ENCODE results near the gene SLC2A10.
"Not testable (repeated sequence)": the region's sequence is repeated elsewhere in the genome, so short reads cannot be mapped to it uniquely, and the experiment has no call there.

The SLC2A10 gene

DNA sequence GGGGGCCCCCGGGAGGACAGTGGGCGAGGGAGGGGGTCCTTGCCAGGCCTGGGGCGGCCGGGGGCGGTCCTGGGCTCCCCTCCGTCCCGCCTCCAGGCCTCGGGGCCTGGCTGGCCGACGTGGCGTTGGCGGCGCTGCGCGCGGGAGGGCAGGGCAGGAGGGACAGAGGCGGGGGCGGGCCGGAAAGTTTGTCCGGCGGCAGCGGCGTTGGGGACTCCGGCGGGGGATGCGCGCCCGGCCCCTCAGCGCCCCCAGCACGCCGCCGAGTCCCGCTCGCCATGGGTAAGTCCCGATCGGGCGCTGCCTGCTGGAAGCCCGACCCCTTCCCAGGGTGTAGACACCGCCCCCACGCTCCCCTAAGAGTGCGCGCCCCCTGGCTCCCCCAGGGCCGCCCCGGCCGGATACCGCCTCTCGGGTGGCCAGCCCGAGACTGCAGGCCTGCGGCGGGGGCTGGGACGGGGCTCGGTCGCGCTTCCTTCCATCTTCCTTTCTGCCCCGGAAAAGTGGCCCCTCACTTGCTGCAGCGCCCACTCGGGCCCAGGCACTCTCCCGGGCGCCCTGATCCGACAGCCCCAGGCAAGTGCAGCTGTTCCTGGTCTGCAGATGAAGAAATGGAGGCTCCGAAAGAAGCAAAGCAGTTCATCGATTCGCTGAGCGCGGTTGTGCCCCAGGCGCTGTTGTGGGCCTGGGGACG is at the start of gene SLC2A10:
Gene SLC2A10 (plus strand): TSS at position 191 of the 694 bp plus-strand sequence. CDS start 88 bp downstream, at position 279.
- no peak for DNase-seq

DNA sequence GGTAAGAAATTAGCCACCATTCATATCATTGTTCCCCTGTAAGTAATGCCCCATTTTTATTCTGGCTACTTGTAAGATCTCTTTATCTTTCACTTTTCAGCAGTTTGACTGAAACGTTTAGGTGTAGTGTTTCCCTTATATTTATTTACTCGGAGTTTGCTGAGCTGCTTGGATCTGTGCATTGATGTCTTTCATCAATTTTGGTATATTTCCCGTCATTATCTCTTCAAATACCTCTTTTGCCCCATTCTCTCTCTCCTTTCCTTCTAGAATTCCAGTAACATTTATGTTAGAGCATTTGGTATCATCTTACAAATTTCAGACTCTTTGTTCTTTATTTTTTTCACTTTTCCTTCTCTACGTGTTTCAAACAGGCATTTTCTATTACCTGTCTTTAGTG is 49.0 kb upstream of the SLC2A10 start:
- DNase-seq: no peak

DNA sequence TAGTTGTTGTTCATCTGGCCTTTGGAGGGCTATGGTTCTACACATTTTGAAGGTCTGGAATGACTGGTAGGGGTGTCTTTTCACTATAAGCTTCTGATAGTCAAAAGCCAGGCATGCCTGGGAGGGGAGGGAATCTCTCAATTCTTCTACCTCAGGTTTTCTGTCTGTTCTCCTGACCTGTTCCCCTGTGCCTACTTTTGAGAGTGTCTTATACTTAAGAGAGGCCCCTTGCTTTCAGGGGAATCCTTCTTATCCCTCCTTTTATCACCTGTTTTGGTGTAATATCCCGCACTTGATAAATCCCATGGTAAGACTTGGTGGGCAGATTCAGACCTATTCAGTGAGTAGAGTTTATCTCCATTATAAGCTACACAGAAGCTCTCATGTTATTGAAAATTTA is 47.8 kb upstream of the SLC2A10 start:
- DNase-seq: no peak

DNA sequence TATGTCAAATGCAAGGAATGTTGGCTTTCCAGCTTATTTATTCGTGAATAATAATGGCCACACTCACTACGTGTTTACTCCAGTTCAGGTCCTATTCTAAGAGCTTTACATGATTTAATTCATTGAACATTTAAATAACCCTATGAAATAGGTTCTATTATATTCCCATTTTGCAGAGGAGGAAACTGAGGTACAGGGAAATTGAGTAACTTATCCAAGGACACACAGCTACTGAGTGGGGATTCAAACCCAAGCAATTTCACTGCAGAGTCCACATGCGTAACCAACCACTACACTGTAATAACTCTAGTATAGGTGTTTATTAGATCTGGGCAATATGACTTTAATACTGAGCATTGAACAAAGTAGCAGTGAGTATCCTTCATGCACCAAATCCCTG is 45.9 kb upstream of the SLC2A10 start:
- DNase-seq: no peak

DNA sequence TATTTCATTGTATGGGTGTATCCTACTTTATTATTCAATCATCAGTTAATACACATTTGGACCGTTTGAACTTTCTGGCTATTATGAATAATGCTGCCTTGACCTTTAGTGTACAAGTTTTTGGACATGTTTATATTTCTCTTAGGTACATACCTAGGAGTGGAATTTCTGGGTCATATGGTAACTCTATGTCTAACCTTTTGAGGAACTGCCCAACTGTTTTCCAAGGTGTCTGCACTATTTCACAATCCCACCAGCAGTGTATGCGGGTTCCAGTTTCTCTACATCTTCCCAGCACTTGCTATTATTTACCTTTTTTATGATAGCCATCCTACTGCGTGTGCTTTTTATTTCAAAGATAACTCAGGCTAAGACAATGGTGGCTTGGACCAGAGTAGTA is 43.8 kb upstream of the SLC2A10 start:
- no peak for DNase-seq

DNA sequence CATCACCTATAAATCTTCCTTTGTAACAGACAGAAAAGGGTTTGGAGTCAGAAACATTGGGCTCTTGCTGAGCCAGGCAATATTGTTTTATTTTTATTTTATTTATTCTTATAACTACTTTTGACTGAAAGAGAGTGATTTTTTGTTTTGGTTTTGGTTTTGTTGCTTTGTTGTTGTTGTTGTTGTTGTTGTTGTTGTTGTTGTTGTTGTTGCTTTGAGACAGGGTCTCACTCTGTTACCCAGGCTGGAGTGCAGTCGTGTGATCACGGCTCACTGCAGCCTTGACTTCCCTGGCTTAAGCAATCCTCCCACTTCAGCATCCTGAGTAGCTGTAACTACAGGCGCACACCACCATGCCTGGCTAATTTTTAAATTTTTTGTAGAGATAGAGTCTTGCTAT is 43.1 kb upstream of the SLC2A10 start:
- DNase-seq: no peak

DNA sequence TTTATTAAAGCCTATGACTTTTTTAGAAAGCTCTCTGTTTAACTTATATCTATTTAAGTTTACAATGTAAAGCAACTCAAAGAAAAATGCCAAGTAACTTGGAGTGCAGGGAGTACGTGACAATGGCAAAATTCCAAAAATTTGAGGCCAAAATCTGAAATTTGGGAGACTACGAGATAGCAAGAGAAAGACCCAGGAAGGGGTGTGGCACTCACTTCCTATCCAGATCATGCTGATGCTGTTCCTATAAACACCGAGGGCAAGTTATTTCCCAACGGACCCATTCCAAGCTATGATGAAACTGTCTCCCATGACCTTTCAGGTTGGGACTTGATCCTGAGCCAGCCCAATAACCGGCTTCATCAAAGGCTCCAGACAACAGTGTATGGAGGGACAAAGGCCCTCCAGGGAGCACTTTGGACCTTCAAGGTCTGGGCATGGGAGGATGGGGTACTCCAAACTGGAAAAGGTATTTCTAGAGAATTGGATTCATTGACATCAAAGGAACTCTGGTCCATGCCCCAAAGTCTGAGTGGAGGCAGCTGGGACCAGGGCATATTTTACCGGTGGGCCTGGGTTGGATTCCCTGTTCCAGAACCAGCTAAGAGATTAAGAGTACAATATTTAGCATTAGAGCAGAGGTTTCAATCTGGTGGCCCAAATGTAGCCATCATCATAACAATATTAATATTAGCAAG is 42.5 kb upstream of the SLC2A10 start:
- DNase-seq: no peak

DNA sequence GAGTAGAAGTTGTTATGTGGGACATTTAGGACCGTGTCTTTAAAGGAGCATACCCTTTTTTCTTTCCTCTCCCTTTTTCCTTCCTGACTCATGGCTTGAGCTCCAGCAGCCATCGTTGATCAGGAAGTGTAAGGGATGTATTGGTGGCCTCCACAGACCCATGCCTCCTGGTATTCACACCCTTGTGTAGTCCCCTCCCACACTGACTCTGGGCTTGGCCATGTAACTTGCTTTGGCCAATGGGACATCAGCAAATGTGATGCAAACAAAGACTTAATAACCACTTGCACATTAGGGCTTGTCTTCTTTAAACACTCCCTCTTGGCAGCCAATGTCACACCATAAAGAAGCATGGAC is 39.2 kb upstream of the SLC2A10 start:
- no peak for DNase-seq

DNA sequence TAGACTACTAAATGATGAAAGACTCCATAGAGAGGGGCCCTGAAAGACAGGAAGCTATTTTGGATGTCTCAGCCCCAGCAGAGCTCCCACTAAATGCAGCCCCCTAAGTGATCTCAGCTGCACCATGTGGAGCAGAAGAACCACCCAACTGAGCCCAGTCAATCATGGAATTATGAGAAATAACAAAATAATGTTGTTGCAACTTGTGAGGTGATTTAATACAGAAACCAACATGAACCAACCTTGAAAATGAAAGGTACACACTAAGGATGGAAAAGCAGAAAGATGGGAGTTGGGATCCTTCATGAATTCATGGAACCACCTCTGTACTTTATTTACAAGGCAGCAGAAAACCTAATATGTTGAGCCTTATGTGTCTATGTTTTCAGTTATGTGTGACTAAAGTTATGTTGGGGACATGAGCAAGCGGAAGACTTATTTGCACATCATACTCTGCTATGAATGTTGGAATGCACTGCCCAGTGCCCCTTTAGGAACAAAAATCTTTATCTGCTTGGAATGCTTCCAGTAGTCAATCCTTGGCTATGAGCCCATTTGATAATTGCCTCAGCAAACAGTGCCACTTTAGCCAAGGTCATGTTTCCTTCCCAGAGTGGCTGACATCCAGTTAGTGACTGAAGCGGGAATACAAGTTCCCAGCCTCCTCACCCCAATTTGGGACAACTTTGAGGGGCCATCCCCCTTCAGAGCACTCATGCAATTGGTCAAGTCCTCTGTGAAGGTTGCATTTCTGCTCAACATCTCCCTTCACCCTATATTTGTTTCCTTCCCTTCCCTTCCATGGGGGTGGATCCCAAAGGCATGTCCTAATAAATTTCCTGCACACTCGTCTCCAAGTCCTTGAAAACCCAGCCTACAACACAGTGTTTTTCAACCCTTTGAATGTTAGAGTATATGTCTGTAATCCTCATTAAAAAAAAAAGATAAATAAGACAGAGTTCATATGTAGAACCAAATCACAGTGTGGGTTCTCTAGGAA is 38.6 kb upstream of the SLC2A10 start:
- no peak for DNase-seq

DNA sequence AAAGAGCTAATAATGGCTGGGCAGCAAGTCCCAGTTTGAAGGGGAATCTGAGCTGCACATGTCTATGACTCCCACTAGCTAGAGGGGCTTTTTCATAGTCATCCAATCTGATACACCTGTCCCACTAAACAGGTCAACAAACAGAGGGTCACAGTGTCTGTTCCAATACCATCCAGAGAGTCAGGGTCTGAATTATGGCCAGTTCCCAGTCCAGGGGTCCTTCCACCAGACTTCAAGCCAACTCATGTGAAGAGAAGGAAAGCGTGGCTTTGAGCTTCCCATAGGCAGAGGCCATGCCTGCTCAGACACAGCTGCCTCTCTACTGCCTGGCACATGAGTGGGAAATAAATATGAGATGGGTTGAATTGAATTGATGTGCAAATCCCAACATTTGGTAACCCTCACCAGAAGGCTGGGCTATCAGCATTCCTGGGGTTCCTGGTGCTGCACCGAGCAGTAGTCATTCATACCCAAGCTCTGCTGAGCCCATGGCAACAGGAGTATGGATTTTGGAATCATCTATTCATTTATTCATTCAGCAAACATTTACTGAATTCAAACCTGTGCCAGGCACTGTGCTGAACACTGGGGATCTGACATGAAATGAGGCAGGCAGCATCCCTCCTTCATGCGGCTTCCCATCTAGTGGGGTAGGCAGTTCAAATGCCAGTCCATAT is 37.4 kb upstream of the SLC2A10 start:
- no peak for DNase-seq

DNA sequence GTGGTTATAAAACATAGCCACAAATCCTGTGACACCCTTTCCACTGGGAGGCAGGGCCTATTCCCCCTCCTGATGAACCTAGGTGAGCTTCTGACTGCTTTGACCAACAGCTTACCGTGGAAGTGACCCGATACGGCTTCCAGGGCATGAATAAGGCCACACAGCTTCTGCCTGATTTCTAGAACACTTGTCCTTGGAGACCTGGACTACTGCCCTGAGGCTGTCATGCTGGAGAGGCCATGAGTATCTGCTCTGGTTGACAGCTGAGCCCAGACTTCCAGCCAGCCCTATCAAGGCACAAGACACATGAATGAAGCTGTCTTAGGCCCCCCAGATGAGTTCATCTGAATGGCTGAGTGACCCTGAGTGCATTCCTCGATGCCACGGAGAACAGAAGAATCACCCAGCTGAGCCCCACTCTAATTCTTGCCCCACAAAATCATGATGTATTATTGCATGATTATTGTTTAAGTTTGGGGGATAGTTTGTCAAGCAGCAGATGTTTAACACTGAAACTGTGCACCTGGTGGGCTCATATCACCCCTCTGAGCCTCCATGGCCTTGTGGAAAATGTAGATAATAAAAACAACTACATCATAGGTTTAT is 36.8 kb upstream of the SLC2A10 start:
- no peak for DNase-seq

DNA sequence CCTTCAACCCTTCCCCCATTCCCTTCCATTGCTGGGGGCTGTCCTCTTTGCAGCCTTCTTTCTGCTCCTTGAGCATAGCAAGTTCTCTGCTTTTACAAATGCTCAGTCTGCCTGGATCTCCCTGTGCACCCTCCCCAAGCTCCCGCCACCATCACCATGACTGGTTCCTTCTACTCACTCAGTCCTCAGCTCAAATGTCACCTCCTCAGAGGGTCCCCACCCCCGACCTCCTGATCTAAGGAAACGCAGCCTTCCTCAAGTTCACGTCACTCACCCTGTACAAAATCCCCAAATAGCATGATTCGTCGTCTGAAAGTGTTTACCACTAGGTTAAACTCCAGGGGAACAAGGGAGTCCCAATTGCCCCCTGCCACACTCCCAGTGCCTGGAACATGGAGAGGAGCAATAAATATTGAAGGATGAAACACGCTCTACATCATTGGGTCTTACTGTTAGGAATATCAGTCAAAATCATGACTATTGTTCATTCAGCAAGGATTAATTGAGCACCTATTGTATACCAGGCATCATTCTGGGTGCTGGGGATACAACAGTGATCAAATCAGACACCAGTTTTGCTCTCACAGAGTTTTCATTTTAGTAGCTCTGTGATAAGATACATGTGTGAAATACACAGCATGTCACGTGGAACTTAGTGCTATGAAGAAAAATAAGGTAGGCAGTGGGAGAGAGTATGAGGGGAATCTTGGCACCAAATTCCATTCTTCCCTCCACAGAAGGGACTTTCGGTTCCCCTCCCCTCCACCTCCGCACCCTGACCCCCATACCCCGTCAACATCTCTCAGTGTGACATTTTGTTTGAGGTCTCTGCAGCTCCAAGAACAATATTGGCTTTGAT is 35.8 kb upstream of the SLC2A10 start:
- no peak for DNase-seq

DNA sequence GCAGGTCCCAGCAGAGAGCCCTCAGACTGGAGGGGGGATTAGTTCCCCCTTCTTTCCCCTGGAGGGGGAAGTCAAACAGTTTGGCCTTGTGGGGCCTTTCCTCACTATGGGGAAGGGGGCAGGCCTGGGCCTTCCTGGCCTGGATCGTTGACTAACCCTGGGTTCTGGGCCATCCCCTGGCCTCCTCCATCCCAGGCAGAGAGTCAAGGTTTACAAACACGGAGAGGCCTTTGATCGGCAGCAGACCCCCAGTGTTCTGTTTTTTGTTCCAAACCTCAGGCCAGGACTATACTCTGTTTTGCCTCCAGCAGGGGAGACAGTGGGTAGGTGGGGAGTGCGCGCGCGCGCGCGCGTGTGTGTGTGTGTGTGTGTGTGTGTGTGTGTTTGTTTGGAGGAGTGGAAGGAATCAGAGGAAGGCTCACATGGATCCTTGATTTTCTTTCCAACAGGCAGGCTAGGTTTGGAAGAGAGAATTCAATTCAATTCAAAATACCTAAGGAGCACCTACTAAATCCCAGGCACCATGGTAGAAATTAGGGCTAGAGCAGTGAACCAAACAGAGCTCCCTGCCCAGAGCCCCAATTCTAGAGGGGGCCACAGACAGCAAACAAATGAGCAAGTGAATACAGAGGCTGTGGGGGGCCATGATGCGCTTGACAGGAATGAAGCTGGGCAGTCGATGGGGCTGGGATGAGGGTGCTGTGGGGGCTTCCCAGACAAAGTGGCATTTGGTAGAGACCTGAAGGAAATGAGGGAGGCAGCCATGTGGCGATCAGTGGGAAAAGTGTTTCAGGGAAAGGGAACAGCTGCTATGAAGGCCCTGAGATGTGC is 35.0 kb upstream of the SLC2A10 start:
- DNase-seq: no peak

DNA sequence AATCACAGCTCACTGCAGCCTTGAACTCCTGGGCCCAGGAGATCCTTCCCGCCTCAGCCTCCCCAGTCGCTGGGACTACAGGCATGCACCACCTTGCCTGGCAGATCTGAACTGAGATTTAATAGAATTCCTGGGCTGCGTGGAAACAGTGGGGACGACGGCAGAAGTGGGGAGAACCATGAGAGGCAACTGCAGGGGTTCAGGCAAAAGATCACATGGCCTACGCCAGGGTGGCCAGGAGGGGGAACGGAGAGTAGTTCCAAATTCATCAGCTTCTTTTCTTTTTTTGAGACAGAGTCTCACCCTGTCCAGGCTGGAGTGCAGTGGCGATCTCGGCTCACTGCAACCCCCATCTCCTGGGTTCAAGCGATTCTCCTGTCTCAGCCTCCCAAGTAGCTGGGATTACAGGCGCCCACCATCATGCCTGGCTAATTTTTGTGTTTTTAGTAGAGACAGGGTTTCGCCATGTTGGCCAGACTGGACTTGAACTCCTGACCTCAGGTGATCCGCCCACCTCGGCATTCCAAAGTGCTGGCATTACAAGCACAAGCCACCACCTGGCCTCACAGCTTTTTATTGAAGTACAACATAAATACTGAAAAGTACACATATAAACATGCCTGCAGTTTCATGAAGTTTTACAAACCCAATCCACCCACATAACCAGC is 32.7 kb upstream of the SLC2A10 start:
- not testable (repeated sequence) for DNase-seq

DNA sequence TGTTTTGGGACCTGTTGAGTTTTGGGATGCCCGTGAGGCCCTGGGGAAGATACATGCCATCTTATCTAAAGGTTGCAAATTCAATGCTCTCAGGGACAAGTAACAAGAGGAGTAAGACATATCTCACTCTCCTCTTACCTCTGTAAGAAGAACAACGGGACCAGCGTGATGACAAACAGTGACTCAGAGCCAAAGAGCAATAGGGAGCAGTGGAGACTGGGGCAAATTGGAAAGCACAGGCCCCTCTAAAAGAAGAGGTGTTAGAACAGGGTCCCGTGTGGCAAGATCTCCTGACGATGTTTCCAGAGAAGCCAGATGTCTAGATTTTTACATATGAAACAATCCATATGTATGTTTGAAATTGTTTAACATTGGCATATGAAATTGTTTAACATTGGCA is 31.8 kb upstream of the SLC2A10 start:
- DNase-seq: no peak

DNA sequence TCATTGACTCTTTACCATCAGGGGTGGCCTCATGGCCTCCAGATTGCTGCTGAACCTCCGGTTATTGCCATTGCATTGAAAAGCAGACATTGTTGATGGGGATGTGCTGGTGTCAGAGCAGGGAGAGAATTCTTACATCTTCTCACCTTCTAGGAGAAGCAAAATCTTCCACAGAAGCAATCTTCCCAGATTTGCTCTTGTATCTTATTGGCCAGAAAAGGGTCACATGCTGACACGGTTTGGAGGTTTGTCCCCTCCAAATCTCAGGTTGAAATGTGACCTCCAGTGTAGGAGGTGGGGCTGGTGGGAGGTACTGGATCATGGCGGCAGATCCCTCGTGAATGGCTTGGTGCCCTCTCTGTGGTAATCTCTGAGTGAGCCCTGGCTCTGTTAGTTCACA is 30.9 kb upstream of the SLC2A10 start:
- DNase-seq: no peak

DNA sequence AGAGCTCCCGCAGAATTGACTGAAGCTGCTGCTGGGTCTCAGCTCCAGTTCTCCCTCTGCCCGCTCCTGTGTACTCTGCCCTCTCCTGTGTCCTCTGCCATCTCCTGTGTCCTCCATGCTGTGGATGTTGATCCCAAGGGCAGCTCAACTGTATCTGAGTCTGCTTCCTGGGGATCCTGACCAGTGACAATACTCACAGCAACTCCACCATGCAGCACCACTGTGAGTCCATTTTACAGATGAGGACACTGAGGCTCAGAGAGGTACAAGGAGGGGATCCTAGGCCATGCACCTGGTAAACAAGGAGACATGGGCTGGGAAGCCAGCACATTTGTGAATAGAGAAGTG is 28.8 kb upstream of the SLC2A10 start:
- DNase-seq: no peak

DNA sequence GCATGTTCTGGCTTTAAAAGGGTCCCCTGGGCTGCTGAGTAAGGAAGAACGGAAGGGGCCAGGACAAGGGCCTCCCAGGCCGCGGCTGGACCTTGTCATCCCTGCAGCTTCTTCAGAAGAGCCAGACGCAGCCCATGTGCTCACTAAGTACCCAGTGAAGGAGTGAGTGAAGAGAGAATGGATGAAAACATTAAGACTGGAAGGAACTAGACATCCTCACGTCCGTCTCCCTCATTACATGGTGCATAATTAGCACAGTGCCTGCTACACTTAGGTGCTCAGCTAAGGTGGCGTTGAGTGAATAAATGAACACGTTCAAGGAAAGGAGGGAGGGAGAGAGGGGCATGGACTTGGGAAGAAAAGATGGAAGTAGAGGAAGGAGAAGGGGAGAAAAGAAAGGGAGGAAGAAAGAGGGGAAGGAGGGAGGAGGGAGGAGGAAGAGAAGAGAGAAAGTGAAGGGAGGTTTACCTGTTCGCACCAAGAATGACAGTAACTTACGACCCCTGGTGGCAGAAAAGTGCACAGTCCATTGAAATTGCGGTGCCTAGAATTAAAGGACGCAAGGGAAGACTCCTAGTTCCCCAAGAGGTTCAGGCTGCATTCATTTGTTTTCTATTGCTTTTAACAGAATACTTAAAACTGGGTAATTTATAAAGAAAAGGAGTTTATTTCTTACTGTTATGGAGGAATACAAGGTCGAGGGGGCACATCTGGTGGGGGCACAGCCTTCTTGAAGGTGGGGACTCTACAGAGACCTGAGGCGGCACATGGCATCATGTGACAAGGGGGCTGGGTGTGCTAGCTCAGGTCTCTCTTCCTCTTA is 28.2 kb upstream of the SLC2A10 start:
- no peak for DNase-seq

Data from DMS79 (cell line).